K562 (cell line): ENCODE measurements around the gene TMEM184C. TPM values are rescaled to one million over a fixed set of nuclear protein-coding genes. Genes with fewer than 3 reads are reported as not detected.

Experiments
- ATF1 ChIP-seq, 2 experiments: fragments of 450-650 bp in 1 of 2; IDR thresholded peaks; 2 replicates each; pipeline ENCODE4 v1.6.1; 2016; ENCODE audit warnings: missing compliant biosample characterization in 1 of 2, missing genetic modification characterization in 1 of 2
- BRF1 ChIP-seq: IDR thresholded peaks from 3 replicates; pipeline ENCODE4 v1.6.1; 2011; ENCODE audit warnings: borderline replicate concordance, mild to moderate bottlenecking; ENCODE audit not compliant: insufficient read length; ENCODE audit errors: extremely low read depth
- CEBPB ChIP-seq: fragments of 450-650 bp; IDR thresholded peaks from 2 replicates; pipeline ENCODE4 v1.6.1; 2016; ENCODE audit warnings: missing genetic modification characterization, missing compliant biosample characterization
- E4F1 ChIP-seq: fragments of 250-450 bp; sonication (Bioruptor Pico); IDR thresholded peaks from 2 replicates; pipeline ENCODE4 v1.5.0; 2021; ENCODE audit warnings: mild to moderate bottlenecking, borderline replicate concordance
- ILK ChIP-seq: fragments of 450-650 bp; IDR thresholded peaks from 2 replicates; pipeline ENCODE4 v1.6.1; 2016; ENCODE audit warnings: missing genetic modification characterization, low read depth, mild to moderate bottlenecking, missing compliant biosample characterization, moderate library complexity, borderline replicate concordance
- OTX1 ChIP-seq: fragments of 450-650 bp; formaldehyde crosslinking; IDR thresholded peaks from 2 replicates; pipeline ENCODE4 v1.4.0; 2022; ENCODE audit warnings: mild to moderate bottlenecking
- SAFB2 ChIP-seq: fragments of 200-400 bp; formaldehyde crosslinking; IDR thresholded peaks from 2 replicates; pipeline ENCODE4 v1.6.1; 2018; ENCODE audit warnings: borderline replicate concordance, low read length, low read depth, moderate library complexity; ENCODE audit not compliant: severe bottlenecking
- SREBF2 ChIP-seq: sonication (generic); formaldehyde crosslinking; IDR thresholded peaks from 2 replicates; pipeline ENCODE4 v1.4.0; 2020; ENCODE audit warnings: mild to moderate bottlenecking, missing genetic modification reagents
- ZBTB7A ChIP-seq: IDR thresholded peaks from 2 replicates; pipeline ENCODE4 v1.6.1; 2011; ENCODE audit warnings: low read depth, mild to moderate bottlenecking, low read length, moderate library complexity, borderline replicate concordance; ENCODE audit not compliant: control insufficient read depth
- ZNF586 ChIP-seq: fragments of 450-650 bp; formaldehyde crosslinking; conservative IDR thresholded peaks from 2 replicates; pipeline ENCODE4 v1.4.0; 2020; ENCODE audit warnings: mild to moderate bottlenecking, moderate library complexity
- ZNF79 ChIP-seq: fragments of 250-450 bp; sonication (Bioruptor Pico); IDR thresholded peaks from 2 replicates; pipeline ENCODE4 v1.4.0; 2020; ENCODE audit warnings: low read depth, mild to moderate bottlenecking, moderate library complexity
- polyA plus RNA-seq, 8 experiments: library from polyadenylated mRNA; depleted of rRNA in 4 of 8; stranded (reverse) in 5 of 8; unstranded in 3 of 8; fragments of >200 nt; fragmentation: Nextera tagmentation in 2 of 8; fragmentation: Illumina TruSeq in 1 of 8; extraction: Ambion mirVana in 2 of 8; extraction: Trizol in 1 of 8; gene quantifications; 2 replicates each; pipeline versions ENCODE4 v1.2.1 to v1.2.3, GENCODE V29; 2011 to 2014; ENCODE audit warnings: inconsistent platforms in 1 of 8, missing spikeins in 1 of 8
- total RNA-seq, 7 experiments: library from RNA; depleted of rRNA in 6 of 7; stranded (reverse); fragments of >200 nt in 6 of 7; fragmentation: Illumina TruSeq in 2 of 7; extraction: Trizol in 2 of 7; gene quantifications; 2 replicates each; pipeline versions ENCODE4 v1.2.1 to v1.2.3, GENCODE V29; 2011 to 2021; ENCODE audit warnings: low replicate concordance in 1 of 7
- TF ChIP-seq, protein P1 (sequence below): fragments of 200-600 bp; sonication (generic); IDR thresholded peaks from one replicate; pipeline ENCODE4 v1.6.1; 2012; ENCODE audit warnings: mild to moderate bottlenecking, low read depth, low read length, inconsistent platforms

Gene TMEM184C
- total and polyA plus RNA-seq, 9 of the 15 experiments (the other 6 are each of a cell fraction or from before 2014, with no cell fraction given) = 3.9 to 24.2 (median 18.2) TPM

- no peak for TF ChIP-seq BRF1
- no peak for TF ChIP-seq ZNF79 (CRISPR knock-in tag)
- TF ChIP-seq, protein P1, sequence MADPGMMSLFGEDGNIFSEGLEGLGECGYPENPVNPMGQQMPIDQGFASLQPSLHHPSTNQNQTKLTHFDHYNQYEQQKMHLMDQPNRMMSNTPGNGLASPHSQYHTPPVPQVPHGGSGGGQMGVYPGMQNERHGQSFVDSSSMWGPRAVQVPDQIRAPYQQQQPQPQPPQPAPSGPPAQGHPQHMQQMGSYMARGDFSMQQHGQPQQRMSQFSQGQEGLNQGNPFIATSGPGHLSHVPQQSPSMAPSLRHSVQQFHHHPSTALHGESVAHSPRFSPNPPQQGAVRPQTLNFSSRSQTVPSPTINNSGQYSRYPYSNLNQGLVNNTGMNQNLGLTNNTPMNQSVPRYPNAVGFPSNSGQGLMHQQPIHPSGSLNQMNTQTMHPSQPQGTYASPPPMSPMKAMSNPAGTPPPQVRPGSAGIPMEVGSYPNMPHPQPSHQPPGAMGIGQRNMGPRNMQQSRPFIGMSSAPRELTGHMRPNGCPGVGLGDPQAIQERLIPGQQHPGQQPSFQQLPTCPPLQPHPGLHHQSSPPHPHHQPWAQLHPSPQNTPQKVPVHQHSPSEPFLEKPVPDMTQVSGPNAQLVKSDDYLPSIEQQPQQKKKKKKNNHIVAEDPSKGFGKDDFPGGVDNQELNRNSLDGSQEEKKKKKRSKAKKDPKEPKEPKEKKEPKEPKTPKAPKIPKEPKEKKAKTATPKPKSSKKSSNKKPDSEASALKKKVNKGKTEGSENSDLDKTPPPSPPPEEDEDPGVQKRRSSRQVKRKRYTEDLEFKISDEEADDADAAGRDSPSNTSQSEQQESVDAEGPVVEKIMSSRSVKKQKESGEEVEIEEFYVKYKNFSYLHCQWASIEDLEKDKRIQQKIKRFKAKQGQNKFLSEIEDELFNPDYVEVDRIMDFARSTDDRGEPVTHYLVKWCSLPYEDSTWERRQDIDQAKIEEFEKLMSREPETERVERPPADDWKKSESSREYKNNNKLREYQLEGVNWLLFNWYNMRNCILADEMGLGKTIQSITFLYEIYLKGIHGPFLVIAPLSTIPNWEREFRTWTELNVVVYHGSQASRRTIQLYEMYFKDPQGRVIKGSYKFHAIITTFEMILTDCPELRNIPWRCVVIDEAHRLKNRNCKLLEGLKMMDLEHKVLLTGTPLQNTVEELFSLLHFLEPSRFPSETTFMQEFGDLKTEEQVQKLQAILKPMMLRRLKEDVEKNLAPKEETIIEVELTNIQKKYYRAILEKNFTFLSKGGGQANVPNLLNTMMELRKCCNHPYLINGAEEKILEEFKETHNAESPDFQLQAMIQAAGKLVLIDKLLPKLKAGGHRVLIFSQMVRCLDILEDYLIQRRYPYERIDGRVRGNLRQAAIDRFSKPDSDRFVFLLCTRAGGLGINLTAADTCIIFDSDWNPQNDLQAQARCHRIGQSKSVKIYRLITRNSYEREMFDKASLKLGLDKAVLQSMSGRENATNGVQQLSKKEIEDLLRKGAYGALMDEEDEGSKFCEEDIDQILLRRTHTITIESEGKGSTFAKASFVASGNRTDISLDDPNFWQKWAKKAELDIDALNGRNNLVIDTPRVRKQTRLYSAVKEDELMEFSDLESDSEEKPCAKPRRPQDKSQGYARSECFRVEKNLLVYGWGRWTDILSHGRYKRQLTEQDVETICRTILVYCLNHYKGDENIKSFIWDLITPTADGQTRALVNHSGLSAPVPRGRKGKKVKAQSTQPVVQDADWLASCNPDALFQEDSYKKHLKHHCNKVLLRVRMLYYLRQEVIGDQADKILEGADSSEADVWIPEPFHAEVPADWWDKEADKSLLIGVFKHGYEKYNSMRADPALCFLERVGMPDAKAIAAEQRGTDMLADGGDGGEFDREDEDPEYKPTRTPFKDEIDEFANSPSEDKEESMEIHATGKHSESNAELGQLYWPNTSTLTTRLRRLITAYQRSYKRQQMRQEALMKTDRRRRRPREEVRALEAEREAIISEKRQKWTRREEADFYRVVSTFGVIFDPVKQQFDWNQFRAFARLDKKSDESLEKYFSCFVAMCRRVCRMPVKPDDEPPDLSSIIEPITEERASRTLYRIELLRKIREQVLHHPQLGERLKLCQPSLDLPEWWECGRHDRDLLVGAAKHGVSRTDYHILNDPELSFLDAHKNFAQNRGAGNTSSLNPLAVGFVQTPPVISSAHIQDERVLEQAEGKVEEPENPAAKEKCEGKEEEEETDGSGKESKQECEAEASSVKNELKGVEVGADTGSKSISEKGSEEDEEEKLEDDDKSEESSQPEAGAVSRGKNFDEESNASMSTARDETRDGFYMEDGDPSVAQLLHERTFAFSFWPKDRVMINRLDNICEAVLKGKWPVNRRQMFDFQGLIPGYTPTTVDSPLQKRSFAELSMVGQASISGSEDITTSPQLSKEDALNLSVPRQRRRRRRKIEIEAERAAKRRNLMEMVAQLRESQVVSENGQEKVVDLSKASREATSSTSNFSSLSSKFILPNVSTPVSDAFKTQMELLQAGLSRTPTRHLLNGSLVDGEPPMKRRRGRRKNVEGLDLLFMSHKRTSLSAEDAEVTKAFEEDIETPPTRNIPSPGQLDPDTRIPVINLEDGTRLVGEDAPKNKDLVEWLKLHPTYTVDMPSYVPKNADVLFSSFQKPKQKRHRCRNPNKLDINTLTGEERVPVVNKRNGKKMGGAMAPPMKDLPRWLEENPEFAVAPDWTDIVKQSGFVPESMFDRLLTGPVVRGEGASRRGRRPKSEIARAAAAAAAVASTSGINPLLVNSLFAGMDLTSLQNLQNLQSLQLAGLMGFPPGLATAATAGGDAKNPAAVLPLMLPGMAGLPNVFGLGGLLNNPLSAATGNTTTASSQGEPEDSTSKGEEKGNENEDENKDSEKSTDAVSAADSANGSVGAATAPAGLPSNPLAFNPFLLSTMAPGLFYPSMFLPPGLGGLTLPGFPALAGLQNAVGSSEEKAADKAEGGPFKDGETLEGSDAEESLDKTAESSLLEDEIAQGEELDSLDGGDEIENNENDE = no peak
- TF ChIP-seq ATF1 (CRISPR knock-in tag; IDR thresholded peaks at IDR 0.05) = no peak
- TF ChIP-seq ATF1 (tag; IDR thresholded peaks at IDR 0.05) = no peak
- no peak for TF ChIP-seq ZBTB7A
- TF ChIP-seq SREBF2 (CRISPR knock-in tag) = no peak
- no peak for TF ChIP-seq ILK (tag)
- TF ChIP-seq OTX1 (CRISPR knock-in tag) = no peak
- TF ChIP-seq CEBPB (tag) = no peak
- TF ChIP-seq ZNF586 (CRISPR knock-in tag) = no peak
- no peak for TF ChIP-seq SAFB2
- TF ChIP-seq E4F1 = no peak
- TF ChIP-seq, all 486 proteins: peak for 0
Measured at GRCh38 chr4:147658501-147658900, 41.3 kb downstream of the TMEM184C start (continued).
